Muscle of arm (tissue), 12 donors: Measurements from ENCODE around the gene FGFRL1. TPM values are rescaled to one million over a fixed set of nuclear protein-coding genes. Genes with fewer than 3 reads are reported as not detected.
A peak's percentile ranks its signal among the peaks of the same experiment; 100 is the strongest.

Experiments
- DNase-seq: peaks from one replicate; pipeline ENCODE4 v3.0.0-alpha.2; 2013
- polyA plus RNA-seq, 12 donors: library from polyadenylated mRNA; unstranded; fragments of 120-200 nt; gene quantifications; one replicate each; pipeline ENCODE4 v1.2.1, GENCODE V29; 2013; ENCODE audit not compliant: insufficient read length in 12 of 12

FGFRL1 gene
- polyA plus RNA-seq, 12 donors, result 87.4 to 371 (median 185) TPM

DNA sequence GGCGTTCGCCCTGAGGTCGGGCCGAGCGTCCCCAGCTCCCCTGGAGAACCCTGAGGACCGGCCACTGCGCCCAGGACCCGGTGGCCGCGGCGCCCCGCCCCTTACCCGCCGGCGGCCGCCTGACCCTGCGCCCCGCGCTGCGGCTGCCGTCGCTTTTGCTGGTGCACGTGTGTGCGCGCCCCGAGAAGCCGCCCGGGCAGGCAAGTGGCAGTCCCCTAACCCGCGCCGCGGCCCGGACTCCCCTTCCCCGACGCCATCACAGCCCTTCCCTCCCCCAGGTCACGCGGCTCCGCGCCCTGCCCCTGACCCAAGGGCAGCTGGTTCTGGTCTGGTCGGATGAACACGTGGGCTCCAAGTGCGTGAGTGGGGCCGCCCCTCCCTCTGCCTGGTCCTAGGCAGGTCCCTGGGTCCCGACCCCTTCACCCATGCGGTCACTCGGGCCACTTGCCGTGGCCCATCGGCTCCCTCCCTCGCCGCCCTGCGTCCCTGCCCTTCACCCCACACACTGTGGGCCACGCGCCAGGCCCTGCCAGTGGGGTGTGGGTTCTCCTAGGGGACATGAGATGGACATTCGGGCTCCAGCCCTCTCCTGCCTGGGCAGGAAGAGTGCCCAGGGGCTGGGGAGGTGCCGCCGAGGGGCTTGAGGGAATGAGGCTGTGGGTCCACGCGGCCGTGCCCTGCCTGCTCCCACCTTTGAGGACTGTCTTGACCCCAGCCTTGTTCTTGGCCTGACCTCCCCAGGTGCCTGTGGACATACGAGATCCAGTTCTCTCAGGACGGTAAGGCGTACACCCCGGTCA is 8.0 kb upstream of the FGFRL1 start:
- no peak for DNase-seq

DNA sequence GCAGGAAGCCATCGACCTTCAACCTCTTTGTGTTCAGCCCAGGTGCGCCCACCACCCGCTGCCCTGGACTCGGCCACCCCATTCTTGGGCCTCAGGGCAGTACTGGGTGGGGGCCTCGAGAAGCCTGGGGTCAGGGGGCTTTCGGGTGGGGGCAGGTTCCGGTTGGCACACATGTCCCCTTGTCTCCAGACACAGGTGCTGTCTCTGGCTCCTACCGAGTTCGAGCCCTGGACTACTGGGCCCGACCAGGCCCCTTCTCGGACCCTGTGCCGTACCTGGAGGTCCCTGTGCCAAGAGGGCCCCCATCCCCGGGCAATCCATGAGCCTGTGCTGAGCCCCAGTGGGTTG is 7.4 kb upstream of the FGFRL1 start:
- no peak for DNase-seq

DNA sequence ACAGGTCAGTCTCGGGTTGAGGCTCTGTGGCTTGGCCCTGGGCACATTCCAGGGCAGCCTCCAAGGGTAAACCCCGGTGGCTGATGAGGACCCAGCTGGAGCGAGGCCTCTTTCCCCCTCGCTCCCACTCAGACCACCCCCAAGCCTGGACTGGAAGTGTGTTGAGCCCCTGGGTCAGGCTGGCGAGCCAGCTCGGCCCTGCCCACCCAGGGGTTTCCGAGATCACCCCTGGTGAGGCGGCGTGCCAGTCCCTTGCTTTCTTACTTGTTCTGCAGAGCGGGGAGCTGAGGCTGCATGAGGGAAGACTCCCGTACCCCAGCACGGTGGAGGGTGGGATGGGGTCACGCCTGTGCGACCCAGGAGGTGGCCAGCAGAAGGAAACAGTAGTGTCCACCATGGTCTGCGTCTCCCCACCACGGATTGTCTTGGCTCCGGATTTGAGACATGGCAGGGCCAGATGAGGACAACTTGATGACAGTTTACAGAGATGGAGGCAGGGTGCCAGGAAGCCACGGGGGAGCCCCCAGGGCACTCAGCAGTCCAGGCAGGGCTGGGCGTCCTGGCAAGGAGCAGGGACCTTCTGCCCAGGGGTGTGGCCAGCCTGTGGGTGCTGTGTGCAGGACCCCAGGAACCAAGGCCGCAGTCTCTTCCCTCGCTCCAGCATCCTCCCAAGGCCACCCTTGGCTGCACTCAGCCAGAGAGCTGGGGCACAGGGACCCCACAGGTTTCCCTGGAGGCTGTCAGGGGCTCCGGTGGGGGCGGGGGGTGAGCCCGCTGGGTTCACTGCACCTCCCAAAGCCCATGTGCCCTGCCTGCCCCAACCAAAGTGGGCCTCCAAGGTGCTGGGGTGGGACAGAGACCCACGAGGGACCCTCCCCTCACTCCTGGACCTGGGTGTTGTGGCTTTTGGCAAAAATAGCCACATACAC is 6.6 kb upstream of the FGFRL1 start:
- no peak for DNase-seq

DNA sequence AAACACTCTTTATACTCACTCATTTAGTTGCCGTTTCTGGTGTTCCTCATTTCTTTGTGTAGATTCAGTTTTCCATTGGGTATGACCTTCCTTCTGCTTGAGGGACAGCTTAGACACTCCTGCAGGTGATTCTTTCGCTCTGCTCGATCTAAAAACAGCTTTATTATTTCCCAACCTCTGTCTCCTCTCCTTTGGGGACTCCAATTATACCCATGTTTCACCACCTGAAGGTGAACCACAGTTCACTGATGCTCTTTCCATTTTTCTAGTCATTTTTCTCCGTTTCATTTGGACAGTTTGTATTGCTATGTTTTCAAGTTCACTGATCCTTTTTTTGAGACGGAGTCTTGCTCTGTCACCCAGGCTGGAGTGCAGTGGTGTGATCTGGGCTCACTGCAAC is 4.6 kb upstream of the FGFRL1 start:
- DNase-seq, result no peak

DNA sequence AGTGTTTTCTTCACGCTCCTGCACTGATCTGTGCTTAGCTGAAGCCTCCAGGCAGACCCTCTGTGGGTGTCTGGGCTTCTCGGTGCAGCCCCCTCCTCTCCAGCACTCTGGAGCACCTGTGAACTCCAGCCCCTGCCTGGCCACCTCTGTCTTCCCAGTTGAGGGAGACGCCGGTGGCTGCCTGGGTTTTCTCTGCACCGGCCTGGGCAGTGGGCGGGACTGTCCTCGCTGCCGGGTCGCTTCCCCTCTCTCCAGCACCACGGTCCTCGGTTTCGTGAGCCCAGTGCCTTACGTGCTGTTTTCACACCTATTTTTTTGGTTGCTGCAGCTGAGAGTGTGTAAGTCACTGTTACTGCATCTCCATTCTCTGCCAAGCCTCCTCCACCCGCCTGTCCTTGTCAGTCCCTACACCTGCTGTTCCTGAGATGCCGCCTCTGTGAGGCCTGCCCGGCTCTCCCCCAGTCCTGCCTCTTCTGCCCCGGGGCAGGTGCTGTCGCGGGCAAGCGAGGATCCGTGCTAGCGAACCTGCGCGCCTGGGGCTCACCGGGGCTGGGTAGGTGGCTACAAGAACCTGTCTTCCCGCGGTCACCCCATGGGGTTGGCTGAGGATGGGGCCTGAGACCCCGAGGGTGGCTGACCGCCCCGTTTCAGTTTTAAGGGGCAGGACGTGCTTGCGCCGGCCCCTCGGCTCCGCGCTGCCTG is 2.4 kb upstream of the FGFRL1 start:
- DNase-seq, result peak; percentile 38

DNA sequence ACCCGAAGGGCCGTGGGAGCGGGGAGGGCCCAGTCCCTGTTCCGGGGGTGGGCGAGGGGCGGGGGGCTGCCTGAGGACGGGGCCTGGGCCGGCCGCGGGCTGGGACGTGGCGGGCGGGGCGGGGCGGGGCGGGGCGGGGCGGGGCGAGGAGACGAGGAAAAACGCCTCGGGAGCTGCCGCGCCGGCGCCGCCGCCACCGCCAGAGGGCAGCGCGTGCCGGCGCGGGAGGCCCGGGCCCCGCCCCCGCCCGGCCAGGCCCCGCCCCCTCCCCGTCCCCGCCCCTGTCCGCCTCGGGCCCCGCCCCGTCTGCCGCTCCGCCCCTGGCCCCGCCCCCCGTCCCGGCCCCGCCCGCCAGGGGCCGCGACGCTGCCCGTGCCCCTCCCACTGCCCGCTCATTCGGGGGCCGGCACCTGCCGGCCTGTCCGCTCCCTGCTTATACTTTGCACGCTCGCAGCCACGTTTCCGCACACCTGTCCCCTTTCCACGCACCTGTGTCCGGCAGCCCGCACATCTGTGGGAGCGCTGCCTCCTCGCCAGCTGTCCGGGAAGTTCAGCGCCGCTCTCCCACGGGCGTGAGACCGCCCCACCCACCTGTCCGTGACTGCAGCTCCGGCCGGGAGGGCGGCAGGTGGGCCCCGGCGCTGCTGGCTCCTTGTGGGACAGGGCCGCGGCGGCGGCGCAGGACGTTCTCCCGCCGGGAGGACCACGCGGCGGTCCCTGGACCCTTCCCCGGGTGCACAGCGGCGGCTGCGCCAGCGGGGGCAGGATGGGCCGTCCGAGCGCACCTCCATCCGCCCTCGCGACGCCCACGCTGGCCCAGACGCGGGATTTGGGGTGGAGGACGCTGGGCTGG is 1.7 kb upstream of the FGFRL1 start:
- peak; percentile 48 for DNase-seq

DNA sequence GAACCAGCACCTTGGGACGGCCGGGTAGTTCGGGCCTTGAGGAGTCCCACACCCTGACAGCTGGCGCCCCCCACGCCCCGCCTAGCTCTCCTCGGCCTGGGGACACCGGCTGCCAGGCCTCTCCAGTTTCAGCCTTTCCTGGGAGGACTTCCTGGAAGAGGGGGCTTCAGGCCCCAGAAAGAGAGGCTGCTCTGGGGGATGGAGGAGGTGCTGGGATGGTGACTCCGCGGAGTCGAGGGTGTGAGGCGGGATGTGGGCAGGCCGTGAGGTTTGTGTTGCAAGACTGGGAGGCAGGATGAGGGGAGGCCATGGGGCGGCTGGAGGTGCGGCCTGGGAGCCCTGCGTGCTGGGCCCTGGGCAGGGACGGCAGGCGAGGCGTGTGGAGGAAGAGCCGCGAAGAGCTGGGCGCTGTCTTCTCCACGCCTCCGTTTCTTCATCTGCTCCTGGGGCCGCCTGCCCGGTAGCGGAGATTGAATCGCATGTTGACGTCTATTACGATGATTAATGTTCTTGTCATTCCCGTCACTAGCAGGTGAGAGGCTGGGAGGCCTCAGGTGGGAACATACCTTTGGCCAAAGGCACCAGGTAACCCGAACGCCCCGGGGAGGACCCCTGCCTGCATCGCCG is 918 bp upstream of the FGFRL1 start:
- DNase-seq, result peak; percentile 37

DNA sequence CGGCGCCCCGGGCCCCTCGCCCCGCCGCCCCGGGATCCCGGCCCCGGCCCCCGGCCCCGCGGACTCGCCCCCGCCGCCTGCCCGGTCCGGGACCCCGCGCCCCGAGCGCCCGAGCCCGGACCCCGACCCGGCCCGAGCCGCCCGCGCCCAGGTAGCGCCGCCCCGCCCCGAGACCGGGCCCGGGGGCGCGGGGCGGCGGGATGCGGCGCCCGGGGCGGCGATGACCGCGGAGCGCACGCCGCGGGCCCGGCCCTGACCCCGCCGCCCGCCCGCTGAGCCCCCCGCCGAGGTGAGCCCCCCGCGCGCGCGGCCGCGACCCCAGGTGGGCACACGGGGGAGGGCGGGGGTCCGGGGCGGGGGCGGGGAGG is 224 bp downstream of the FGFRL1 start:
- DNase-seq, result no peak

DNA sequence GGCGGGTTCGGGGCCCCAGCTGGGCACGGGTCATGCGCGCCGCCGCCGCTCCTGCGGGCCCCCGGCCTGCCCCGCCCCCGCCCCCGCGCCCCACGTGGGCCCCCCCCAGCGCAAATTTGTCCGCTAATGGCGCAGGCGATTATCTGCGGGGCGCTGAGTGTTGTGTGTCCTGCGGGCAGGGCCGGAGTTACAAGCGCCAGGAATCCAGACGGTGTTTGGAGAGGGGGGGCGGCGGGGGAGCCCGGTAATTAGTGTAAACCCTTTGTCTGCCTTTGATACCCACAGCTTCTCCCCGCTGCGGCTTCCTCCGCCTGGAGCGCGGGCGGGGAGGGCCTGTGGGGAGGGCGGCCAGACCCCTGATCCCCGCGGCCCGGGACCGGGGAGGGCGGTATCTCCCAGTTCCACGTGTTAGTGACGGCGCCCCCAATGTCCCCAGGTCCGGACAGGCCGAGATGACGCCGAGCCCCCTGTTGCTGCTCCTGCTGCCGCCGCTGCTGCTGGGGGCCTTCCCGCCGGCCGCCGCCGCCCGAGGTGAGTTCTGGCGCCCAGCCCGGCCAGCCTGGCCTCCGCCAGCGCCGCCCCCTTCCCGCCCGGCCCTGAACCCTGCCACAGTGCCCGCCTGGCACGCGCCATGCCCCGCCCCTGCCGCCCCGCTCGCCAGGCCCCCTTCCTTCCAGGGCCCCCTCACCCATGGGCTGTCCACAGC is 761 bp downstream of the FGFRL1 start:
- no peak for DNase-seq

DNA sequence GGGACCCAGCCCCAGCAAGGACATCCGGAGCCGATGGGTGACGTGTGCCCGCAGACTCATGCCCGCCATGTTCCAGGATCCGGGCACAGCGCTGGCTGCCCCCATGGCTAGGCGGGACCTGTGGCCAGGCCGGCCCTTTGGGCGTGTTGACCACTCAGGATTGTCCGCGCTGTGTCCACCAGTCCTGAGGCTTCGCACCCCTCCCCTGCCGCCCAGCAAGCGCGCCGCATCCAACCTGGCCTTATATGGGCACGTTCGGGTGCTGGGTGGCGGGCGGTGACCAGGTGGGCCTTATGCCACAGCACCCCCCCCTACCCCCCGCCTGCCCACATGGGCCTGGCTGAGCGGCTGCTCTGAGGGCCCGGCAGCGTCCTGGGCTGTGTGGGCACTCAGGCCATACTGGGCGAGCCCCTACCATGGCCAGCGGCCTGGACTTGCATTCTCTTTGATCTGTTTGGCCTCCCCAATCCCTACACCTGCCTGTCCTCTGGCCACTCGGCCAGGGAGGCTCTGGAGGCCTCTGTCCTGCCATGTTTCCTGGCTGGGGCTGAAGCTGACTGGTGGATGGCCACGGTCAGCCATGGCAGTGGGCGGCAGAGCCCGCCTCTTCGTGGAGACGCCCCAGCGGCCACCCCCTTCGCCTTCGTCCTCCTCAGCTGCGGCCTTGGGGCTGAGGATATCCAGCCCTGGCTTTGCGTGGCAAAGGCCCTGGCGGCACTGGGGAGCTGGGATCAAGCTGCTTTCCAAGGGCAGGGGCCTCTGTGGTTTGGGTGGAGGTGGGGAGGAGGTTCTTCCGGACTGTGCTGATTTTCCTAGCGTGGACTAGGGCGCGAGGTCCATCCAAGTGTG is 2.0 kb downstream of the FGFRL1 start:
- DNase-seq, result no peak

DNA sequence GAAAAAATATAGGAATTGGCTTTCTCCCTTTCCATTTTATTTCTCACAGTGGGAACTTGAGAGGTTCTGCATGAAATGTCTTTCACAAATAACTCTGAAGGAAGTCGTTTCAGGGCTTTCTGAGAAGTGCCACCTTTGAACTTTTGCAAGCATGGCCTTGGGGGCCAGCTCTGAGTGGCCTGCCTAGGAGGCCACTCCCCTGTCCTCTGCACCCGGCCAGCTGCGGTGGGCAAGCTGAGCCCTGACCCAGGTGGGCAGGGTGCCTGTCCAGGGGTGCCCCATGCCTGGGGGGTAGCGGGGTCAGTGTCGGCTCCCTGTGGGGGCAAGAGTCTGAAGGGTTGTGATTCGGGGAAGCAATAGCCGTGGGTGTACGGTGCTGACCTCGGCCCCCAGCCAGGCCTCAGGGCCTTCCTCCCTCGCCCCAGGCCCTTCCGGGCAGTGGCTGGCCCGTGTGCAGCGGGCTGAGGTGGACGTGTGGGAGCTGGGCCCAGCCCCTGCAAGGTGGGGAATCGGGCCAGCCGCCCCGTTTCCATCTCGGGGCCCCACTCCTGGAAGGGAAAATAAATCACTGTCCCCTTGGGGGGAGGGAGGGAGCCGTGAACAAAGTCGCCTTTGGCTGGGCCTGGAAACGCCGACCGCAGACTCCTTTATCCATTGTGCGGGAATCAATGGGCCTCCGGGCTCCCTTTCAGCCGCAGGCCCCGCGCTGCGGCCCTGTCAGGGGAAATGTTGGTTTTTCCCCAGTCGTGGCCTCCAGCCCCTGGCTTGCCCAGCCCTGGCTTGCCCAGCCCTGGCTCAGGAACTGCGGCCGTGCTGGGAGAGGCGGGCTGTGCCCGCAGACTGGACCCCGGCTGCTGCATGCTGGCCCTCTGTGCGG is 3.1 kb downstream of the FGFRL1 start:
- no peak for DNase-seq

DNA sequence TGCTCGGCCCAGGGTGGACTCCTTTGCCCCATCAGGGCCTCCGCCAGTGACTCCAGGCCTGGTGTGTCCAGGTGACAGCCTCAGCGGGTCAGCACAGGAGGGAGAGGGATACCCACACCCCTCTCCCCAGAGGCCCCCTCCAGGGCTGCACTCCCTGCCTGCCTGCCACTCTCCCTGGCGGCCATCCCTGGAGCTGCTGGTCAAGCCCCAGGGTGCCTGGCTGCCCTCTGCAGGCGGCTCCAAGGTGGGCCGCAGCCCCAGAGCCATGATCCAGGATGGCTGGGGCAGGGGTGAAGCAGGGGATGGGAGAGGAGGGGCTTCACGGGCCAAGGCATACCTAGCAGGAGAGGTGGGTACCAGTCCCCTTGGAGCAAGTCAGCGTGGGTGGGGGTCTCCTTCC is 3.8 kb downstream of the FGFRL1 start:
- no peak for DNase-seq

DNA sequence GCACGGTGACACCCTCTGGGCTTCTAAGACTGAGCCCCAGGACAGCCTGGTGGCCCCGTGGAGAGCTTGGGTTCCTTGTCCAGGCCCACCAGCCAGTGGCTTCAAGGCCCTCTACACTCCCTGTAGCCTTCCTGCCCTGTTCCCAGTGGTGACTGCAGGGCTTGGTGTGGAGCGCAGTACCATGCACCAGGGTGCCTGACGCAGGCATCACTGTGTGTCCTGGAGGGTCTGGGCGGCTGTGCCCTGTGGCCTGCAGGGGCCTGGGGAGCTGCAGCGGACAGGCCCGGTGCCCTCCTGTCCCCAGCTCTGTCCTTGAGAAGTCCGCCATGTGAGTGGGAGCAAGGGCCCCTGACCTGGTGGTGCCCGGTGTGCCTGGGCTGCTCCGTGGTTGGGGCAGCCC is 4.3 kb downstream of the FGFRL1 start:
- DNase-seq, result no peak

DNA sequence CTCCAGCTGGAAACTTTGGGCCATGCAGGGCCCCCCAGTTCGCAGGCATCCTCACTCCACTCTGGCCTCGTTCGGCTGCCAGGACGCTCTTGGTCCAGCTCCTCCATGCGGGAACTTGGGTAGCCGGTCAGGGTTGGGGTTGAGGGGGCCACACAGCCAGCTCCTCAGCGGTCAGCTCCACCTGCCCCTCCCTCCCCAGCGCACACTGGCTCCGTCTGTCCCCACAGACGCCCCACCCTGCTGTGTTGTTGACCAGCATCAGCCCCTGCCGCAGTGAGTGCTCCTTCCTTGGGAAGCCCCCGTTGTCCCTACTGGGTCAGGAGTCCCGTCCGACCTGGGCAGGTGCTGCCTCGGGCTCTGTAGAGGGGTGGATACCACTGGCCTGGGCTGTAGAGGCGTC is 5.8 kb downstream of the FGFRL1 start:
- no peak for DNase-seq

DNA sequence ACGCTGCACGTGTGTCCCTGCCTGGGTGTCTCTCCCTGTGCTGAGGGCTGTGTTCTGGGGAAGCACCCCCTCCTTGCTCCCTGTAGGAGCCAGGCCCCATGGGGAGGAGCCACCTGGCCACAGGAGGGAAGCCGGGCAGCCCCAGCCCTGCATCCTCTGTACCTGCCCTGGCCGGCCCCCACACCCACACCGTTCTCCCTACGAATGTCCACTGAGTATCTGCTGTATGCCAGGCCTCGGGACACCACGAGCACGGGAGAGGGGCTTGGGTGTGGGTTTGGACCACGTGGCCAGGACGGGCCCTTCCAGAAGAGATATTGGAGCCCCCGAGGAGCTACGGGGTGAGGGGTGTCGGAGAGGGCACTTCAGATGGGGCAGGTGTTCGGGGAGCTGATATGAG is 6.3 kb downstream of the FGFRL1 start:
- DNase-seq, result no peak

DNA sequence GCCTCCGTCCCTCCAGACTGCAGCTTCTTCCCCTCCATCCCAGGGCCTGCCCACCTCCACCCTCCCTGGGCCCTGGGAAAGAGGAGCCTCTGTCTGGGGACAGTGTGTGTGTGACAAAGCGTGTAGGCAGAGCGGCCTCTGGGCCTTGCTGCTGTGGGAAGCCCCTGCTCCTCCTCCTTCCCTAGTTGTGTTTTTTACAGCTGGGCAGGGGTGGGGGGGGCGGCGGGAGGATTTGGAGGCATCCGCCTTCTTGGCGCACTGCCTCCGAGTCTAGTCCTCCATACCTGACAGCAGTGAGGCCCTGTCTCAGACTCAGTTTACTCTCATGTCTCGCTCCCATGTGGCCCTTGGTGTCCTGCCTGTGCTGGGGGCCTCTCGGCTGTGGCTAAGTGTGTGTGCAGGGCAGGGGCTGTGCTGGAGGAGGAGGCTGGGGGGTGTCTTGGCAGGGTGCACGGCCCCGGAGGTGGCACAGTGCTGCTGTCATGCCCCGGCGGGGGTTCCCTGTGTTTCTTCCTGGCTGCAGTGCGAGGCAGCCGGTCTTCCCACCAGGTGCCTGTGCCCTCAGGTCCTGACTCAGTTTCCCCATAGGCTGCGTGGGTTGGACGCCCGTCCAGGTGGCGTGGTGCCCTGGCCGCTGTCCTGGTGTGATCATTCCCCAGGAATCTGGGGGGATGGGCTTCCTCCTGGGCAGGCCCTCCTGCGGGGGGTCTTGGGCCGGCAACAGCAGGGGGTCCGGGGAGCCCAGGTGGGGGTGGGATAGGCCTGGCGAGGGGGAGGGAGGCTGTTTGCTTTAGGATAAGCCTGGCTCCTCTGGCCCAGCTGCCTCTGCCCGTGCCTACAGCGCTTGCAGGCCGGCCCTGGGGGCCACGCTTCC is 7.0 kb downstream of the FGFRL1 start:
- no peak for DNase-seq

DNA sequence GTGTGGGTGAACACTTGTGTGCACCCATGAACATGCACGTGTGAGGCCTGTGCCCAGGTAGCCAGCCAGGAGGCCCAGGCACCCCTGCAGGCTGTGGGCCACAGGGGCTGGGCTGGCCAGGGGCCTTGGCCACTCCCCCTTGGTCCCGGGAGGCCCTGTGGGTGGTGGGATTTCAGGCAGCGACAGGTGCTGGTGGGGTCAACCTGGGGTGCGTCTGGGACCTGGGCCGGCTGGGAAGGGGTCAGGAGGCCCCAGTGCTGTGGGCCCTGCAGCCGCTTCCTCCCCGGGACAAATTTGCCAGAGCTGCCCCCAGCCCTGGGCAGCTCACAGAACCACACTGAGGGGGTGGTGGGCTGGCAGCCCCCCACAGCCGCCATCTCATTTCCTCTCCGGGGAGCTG is 7.9 kb downstream of the FGFRL1 start:
- no peak for DNase-seq
